ENCODE measurements around the gene ZNF830. TPM values are rescaled to one million over a fixed set of nuclear protein-coding genes. Genes with fewer than 3 reads are reported as not detected.

The ZNF830 gene
- total and polyA plus RNA-seq, 2 of the 13 experiments (the other 11 are each of a cell fraction or from before 2014, with no cell fraction given): 6.1 to 19.0 TPM

DNA sequence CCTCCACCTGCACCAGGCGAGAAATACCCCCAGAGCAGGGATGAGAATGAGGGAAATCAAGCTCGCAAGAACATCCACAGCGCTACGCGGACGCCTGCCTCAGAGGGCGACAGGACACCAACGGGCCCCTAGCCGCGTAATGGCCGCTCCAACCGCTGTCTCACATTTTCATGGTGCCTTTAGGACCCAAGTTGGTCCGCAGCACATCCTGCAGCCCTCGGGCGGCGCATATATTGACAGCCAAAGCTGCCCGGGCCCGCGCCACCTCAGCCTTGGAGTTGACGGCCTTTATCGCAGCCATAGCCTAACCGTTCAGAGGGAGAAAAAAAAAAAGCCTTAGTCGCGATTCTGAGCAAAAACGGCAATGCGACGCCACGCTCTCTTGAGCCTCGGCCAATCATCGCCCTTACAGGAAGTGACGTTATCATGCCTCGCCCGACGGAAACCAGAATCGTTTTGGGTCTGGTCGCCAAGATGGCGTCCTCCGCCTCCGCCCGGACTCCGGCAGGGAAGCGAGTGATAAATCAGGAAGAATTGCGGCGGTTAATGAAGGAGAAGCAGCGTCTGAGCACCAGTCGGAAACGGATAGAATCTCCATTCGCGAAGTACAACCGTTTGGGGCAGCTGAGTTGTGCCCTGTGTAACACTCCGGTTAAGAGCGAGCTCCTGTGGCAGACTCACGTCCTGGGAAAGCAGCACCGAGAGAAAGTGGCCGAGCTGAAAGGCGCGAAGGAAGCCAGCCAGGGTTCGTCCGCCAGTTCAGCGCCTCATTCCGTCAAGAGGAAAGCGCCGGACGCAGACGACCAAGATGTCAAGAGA lies at the start of gene ZNF830, which contains the start of gene CCT6B (continued):
- TF ChIP-seq BCLAF1 (IDR thresholded peaks at IDR 0.05) (no peak), ZNF879 (CRISPR knock-in tag; IDR thresholded peaks at IDR 0.05) (peak; percentile 90), SSRP1 (CRISPR knock-in tag; IDR thresholded peaks at IDR 0.05) (peak; percentile 75; the same call in 1 of the 2 replicates), CBX2 (IDR thresholded peaks at IDR 0.05; ENCODE audit: low read depth, low read length) (peak; percentile 75; the same call in 1 of the 2 replicates), CBX2 (CRISPR knock-in tag; IDR thresholded peaks at IDR 0.05; ENCODE audit: low read depth) (no peak), PHF20 (CRISPR knock-in tag; IDR thresholded peaks at IDR 0.05) (peak; percentile 99), TCF7 (IDR thresholded peaks at IDR 0.05; ENCODE audit: low read depth) (no peak), ZNF331 (CRISPR knock-in tag; IDR thresholded peaks at IDR 0.05) (no peak), ZNF160 (CRISPR knock-in tag; IDR thresholded peaks at IDR 0.05) (no peak), E2F5 (CRISPR knock-in tag; conservative IDR thresholded peaks at IDR 0.05) (no peak), BHLHE40 (IDR thresholded peaks at IDR 0.05; ENCODE audit: low read length) (no peak), HOXA3 (CRISPR knock-in tag; IDR thresholded peaks at IDR 0.05) (peak; percentile 98), ZZZ3 (CRISPR knock-in tag; IDR thresholded peaks at IDR 0.05; ENCODE audit: borderline replicate concordance) (peak; percentile 65; the same call in 1 of the 2 replicates), ZNF672 (CRISPR knock-in tag; IDR thresholded peaks at IDR 0.05) (no peak), ZNF652 (CRISPR knock-in tag; IDR thresholded peaks at IDR 0.05; ENCODE audit: borderline replicate concordance, low read depth) (peak; percentile 19; the same call in 1 of the 2 replicates), MED1 (CRISPR knock-in tag; IDR thresholded peaks at IDR 0.05) (peak; percentile 27; the same call in 1 of the 2 replicates), ZNF235 (CRISPR knock-in tag; IDR thresholded peaks at IDR 0.05; ENCODE audit: borderline replicate concordance) (no peak), MIXL1 (CRISPR knock-in tag; IDR thresholded peaks at IDR 0.05) (peak; percentile 67)
- TF ChIP-seq, protein P1, sequence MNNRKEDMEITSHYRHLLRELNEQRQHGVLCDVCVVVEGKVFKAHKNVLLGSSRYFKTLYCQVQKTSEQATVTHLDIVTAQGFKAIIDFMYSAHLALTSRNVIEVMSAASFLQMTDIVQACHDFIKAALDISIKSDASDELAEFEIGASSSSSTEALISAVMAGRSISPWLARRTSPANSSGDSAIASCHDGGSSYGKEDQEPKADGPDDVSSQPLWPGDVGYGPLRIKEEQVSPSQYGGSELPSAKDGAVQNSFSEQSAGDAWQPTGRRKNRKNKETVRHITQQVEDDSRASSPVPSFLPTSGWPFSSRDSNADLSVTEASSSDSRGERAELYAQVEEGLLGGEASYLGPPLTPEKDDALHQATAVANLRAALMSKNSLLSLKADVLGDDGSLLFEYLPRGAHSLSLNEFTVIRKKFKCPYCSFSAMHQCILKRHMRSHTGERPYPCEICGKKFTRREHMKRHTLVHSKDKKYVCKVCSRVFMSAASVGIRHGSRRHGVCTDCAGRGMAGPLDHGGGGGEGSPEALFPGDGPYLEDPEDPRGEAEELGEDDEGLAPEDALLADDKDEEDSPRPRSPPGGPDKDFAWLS (CRISPR knock-in tag; IDR thresholded peaks at IDR 0.05; ENCODE audit: borderline replicate concordance): no peak
- TF ChIP-seq, protein P2, sequence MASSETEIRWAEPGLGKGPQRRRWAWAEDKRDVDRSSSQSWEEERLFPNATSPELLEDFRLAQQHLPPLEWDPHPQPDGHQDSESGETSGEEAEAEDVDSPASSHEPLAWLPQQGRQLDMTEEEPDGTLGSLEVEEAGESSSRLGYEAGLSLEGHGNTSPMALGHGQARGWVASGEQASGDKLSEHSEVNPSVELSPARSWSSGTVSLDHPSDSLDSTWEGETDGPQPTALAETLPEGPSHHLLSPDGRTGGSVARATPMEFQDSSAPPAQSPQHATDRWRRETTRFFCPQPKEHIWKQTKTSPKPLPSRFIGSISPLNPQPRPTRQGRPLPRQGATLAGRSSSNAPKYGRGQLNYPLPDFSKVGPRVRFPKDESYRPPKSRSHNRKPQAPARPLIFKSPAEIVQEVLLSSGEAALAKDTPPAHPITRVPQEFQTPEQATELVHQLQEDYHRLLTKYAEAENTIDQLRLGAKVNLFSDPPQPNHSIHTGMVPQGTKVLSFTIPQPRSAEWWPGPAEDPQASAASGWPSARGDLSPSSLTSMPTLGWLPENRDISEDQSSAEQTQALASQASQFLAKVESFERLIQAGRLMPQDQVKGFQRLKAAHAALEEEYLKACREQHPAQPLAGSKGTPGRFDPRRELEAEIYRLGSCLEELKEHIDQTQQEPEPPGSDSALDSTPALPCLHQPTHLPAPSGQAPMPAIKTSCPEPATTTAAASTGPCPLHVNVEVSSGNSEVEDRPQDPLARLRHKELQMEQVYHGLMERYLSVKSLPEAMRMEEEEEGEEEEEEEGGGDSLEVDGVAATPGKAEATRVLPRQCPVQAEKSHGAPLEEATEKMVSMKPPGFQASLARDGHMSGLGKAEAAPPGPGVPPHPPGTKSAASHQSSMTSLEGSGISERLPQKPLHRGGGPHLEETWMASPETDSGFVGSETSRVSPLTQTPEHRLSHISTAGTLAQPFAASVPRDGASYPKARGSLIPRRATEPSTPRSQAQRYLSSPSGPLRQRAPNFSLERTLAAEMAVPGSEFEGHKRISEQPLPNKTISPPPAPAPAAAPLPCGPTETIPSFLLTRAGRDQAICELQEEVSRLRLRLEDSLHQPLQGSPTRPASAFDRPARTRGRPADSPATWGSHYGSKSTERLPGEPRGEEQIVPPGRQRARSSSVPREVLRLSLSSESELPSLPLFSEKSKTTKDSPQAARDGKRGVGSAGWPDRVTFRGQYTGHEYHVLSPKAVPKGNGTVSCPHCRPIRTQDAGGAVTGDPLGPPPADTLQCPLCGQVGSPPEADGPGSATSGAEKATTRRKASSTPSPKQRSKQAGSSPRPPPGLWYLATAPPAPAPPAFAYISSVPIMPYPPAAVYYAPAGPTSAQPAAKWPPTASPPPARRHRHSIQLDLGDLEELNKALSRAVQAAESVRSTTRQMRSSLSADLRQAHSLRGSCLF (CRISPR knock-in tag; IDR thresholded peaks at IDR 0.05; ENCODE audit: borderline replicate concordance): no peak
